ENCODE measurements around the gene KRT7.
"Not testable (repeated sequence)": the region's sequence is repeated elsewhere in the genome, so short reads cannot be mapped to it uniquely, and the experiment has no call there.

Gene KRT7

DNA sequence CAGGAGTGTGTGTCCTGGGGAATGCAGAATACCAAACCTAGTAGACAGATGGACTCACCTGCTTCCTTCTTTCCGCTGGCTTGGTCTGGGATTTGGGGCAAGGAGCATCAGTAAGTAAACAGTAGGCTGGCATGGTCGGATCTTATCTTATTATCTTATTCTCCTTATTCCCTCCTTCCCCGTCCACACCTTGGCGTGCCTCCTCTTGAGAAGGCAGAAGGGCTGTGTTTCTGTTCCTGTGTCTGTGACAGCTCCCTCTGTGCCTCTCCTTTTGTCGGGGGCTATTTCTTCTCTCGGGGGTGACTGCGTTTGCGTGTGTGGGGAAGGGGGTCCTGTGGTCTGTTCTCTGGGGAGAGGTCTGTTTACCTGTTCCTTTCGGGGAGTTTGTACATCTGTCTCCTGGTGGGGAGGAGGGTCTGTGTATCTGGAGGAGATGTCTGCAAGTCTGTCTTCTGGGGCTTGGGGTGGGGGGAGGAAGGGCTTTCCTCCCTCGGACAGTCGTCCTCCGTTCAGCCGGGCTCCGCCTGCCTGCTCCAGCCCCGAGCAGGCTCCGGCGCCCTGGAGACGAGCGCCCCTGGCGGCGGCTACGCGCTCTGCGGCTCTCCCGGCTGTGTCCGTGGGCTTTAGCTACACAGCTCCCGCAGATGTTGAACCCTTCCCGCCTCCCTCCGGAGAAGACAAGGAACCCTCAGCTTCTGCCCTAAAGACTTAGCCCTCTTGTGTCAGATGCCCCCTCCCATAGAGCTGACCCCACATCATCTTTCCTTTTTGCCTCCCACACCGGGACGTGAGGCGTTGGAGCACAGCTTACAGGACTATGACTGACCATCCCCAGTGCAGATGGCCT, 45.8 kb downstream of the KRT7 start:
- peak; percentile 33 to 52 for DNase-seq (ENCODE audit: low read depth in 2 of 2)

GRCh38 chr12:52279422-52280318, 46.6 kb downstream of the KRT7 start:
- no peak for DNase-seq (ENCODE audit: low read depth in 2 of 2)

DNA sequence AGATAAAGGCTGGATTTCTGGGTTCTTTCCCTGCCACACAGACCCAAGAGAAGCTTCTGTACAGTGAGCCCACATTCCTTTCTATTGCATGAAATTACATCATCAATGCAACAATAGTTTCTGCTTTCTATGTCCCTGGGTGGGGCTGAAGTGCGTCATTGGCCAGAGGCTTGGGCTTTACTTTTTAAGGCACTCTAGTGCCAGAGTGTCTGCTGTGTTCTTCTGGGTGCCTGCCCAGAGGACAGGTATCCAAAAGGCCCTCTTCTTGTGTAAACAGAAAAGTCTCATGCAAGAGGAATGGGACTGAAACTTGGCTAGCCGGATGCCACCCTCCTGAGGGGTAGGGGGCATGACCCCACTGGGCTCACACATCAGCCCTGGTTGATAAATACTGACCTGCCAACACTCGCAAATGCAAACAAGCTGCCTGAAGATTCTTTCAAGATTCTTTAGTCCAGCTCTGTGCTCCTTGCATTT, 47.3 kb downstream of the KRT7 start:
- no peak for DNase-seq (ENCODE audit: low read depth in 2 of 2)

- no peak for DNase-seq (ENCODE audit: low read depth in 2 of 2)
Measured at GRCh38 chr12:52280796-52281560, 47.9 kb downstream of the KRT7 start.

DNA sequence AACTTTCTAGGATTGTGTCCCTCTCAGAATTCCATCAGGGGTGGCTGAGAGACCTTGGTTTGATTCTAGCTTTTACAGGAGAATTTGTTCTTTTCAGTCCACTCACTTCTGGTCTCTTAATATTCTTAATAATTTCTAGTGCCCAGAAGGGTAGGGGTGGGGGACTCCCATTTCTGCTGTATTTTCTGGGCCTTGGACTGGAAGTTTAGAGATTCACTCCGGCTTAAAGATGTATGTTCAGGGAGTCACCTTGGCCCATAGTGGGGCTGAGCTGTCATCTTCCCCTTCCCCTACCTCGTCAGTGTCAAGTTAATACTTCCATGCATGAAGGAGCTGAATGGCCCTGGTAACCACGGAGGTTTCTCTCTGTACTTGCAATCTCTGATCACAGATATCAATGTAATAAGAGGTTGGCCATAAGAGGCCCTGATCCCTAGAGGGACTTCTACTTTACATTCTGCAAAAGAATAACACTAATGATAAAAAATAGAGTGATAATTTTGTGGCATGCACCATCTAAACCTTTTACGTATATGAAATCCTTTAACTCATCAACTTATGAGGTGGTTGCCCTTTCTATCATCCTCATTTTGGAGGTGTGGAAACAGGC, 51.6 kb downstream of the KRT7 start:
- DNase-seq (ENCODE audit: low read depth in 2 of 2), result no peak

DNA sequence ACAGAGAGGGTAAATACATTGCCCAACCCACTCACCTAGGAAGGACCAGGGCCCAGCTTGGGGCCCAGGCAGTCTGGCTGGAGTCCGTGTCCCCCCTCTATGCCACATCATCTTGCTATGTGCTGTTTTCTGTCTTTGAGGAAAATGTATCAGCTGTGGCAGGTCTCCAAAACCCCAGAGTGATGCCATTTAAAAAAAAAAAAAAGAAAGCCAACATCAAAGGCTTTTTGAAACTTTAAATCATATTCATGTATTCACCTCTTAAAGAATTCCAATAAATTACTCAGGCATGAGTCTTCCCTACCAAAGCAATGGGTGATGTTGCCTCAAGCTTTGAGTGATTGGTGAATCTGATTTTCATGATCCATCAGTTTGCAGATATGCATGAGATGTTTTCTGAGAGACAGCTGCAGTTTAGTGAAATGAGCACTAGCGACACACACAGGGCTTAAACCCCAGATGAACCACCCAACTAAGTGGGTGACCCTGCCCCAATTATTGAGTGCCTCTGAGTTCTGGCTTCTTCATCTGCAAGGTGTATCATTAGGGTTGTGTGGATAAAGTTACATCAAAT, 52.2 kb downstream of the KRT7 start:
- no peak for DNase-seq (ENCODE audit: low read depth in 2 of 2)

DNA sequence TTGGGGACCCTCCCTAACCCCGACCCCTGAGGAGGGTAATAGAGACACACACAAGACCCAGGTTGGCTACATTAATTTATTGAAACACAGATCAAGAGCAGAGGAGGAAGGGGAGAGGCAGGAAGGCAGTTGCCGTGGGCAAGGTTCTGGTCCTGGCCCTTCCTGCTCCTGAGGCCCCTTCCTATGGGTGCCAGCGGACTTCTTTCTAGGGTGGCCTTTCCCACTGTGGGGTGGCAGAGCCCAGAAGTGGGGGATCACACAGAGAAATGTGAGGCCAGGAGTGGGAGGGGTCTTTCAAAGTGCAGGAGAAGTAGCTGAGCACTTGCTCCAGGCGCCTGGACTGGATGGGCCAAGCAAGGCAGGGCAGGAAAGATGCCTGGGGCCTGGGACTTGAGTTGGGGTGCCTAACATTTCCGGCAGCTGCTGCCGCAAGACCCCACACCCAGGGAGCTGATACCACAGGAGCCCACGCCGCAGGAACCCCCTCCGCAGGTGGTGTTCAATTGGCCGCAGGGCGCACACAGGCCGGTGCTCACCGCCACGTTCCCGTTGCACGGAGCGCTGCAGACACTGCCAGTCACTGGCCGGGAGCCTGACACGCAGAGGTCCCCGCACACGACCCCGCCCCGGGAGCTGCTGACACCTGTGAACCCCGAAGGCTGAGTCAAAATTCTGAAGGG, 52.9 kb downstream of the KRT7 start:
- DNase-seq (ENCODE audit: low read depth in 2 of 2), result no peak

GRCh38 chr12:52286857-52287785, 54.1 kb downstream of the KRT7 start:
- not testable (repeated sequence) for DNase-seq (ENCODE audit: low read depth in 2 of 2)

DNA sequence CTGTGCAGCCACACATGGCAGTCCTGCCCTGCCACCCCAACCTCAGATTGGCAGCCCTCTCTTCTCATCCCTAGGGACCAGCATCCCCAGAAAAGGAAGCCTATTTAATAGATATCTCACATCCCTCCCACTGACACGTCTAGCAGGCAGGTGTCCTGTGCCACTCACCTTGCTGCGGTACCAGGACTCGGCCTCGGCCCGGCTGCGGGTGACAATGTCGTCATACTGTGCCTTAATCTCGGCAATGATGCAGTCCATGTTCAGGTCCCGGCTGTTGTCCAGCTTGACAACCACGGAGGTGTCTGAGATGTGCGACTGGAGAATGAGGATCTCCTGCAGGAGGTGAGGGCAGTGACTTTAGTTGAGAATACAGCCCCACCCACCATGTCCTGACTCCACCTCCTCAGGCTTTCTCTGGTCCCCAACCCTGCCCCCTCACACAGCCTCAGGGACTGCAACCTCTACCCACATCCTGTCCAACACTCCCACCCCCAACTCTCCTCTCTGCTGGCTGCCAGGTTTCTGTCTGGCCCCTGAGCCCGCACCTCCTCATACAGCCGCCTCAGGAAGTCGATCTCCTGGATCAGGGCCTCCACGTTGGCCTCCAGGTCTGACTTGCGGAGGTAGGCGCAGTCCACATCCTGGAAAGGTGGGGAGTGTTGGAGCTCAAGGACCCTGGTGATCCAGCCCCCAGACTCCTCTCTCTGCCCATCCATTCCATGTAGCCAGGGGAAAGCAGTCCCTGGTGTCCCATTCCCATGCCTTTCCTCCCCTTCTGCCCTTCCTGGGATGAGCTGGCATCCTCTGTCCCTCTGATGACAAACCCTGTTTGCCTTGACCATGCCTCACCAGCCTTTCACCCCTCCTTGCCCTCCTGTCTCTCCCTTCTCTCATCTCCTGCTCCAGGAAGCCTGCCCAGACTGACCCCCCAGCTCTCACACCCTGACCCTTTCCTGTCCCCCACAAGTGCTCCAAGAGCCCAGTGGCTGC, 55.1 kb downstream of the KRT7 start:
- DNase-seq (ENCODE audit: low read depth in 2 of 2), result not testable (repeated sequence)

- DNase-seq (ENCODE audit: low read depth in 2 of 2), result not testable (repeated sequence)
Measured at GRCh38 chr12:52290483-52291134, 57.6 kb downstream of the KRT7 start.

GRCh38 chr12:52291267-52291935, 58.4 kb downstream of the KRT7 start, which contains the start of gene KRT81:
TSS of gene KRT81 (minus strand) at chr12:52291534. CDS start at chr12:52291465, 69 bp downstream.
- no peak for DNase-seq (ENCODE audit: low read depth in 2 of 2)

DNA sequence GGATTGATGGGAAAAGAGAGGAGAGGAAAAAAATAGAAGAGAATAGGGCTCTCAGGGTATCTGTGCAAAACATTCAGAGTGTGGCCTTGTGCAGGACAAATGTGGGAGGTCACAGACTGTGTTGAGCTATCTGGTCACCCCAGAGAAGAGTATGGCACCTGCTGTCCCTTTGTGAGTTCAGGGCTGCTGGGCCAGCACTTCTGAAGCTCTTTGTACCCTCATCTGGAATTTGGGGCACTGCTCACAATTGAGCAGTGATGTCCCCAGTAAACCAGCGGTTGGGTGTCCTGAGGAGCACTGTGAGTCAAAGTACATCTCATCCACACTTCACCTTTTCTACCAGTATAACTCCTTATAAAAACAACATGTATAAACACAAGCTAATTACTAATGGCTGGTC, 60.9 kb downstream of the KRT7 start:
- no peak for DNase-seq (ENCODE audit: low read depth in 2 of 2)

GRCh38 chr12:52294803-52295202, 61.8 kb downstream of the KRT7 start:
- DNase-seq (ENCODE audit: low read depth in 2 of 2), result no peak

GRCh38 chr12:52295663-52296062, 62.6 kb downstream of the KRT7 start:
- DNase-seq (ENCODE audit: low read depth in 2 of 2), result no peak

GRCh38 chr12:52296572-52297215, 63.7 kb downstream of the KRT7 start:
- DNase-seq (ENCODE audit: low read depth in 2 of 2), result no peak

Data from stimulated activated CD8-positive, alpha-beta memory T cell treated with anti-CD3 and anti-CD28 coated beads, Interleukin-2, amount 100 ng/mL, for 1 hour (primary cell).